Measurements from ENCODE around the gene VWA2.

GRCh38 chr10:114290038-114290437 is 51.0 kb downstream of the VWA2 start:
- TF ChIP-seq RAD21 (IDR thresholded peaks at IDR 0.05; ENCODE audit: low read length) (no peak), CTCF (IDR thresholded peaks at IDR 0.05) (no peak), POLR2AphosphoS5 (IDR thresholded peaks at IDR 0.05; ENCODE audit: low read depth, low read length) (no peak)

Measured in SK-N-SH (cell line).